COR-L47 (cell line): Measurements from ENCODE around the gene SQSTM1.
A peak's percentile ranks its signal among the peaks of the same experiment; 100 is the strongest.
"Not testable (repeated sequence)": the region's sequence is repeated elsewhere in the genome, so short reads cannot be mapped to it uniquely, and the experiment has no call there.

Source experiments
- DNase-seq: peaks from one replicate; lab custom pipeline; 2025; lab: John Stamatoyannopoulos, UW

The SQSTM1 gene

DNA sequence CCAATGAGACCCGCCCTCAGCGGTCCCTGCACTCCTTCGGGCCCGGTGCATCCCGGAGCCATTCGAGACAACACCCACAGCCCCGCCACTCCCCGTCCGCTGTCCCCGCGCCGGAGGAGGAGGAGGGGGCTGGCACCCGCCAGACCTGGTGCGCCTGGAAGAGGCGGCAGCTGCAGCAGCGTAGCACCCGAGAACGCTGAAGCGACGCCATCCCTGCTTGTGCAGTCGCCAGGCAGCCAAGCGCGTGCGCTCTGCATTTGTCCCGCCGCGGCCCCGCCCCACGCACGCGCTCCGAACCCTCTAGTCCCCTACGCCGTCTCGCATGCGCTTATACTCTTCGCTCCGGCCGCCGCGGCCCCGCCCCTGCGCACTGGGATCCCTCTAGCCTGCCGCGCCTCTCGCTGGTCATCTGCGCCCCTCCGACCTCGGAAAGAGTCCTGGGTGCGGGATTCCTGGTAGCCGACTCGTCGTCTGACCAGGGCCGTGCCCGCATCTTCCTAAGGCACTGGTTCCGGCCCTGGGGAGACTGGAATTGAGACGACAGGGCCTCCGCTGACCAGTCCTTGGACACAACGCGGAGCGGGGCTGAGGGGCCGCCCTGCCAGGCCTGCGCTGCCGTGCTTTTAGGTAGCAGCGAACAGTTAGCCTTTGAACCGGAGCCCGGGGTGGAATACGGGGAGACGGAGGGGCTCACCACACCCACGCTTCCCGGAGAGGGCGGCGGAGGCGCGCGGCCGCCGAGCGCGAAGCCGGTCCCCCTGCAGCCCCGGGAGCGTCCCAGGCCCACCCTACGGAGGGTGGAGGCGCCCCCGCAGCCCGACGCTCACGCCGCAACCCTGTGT, 38.1 kb downstream of the SQSTM1 start, which contains the start of gene MRNIP:
TSS of gene MRNIP (minus strand) at position 232 of the 842 bp plus-strand sequence. CDS start at position 211, 21 bp downstream.
- peak; percentile 94 for DNase-seq

DNA sequence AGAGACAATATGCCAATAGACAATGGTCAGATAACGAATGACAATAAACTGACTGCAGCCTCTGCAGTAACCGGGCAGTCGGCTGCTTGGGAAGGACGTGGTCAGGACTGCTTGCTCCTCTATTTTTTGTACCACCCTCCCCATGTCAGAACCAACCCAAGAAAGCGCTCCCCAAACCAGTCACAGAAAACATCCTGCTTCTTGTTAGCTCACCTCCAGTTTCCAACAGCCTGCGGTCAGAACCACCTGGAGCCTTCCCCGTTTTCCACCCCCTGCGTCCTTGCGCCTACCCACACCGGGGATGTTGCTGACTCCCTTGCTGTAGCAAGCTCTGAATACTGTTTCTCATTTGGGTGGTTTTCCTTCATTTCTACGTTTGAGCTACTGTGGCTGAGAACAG, 39.6 kb downstream of the SQSTM1 start:
- no peak for DNase-seq

DNA sequence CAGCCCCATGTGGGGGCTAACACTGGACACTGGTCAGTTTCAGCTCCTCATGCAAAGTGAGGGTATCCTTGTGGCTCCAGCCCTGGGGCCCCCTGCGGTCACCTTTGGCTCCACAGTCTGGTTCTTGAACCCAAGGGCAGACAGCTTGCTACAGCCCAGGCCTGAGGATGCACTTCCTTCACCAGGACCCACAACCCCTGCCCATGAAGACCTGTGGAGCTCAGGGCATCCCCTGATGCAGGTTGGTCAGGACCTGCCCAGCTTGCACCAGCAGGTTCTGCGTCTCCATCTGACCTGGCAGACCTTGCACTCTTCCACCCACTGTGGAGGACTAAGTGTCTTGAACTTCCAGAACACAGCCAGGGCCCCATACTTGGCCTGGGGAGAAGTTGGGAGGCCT, 41.6 kb downstream of the SQSTM1 start:
- no peak for DNase-seq

DNA sequence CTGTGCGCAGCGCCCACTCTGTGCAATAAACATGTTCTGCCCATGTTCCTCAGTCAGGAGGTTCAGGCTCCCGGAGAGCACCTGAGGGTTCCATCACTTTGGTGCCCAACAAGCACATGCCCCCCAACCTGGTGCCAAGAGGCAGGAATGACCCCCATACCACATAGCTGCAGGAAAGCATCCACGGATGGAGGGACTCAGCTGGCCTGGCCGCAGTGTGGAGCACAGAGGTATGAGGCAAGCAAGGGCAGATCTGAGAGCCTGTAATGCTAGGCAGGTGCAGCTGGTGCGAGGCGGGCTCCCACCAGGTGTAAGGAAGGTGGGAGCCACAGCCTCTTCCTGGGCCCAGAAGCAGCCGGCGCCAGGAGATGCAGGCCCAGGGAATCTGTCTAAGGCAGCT, 42.2 kb downstream of the SQSTM1 start:
- no peak for DNase-seq

DNA sequence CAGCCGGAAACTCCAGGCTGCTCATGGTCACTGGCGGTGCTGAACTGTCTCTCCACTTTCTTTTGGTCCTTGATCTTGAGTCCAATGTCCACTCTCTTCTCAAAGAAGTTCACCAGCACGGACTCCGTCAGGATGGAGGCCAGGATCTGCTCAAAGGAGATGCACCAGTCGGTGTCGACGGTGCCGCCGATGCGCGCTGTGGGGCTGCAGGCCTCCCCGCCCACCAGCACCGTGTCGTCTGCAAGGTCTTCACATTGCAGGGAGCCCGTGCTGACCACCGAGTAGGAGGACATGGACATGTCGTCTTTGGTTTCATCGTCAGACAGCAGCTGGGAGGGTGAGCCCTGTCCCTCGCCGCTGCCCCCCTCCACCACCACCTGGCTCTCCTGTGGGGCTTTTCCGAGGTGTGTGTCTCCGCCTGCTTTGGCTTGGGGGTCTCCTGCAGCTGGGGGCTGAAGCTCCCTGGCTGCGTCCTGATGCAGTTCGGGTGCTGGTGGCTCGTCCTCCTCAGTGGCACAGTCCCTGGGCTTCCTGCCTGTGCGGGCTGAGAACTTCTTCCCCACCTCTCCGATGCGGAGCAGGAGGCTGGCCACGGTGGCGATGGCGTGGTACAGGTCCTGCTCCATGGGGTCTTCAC, 42.9 kb downstream of the SQSTM1 start:
- no peak for DNase-seq

DNA sequence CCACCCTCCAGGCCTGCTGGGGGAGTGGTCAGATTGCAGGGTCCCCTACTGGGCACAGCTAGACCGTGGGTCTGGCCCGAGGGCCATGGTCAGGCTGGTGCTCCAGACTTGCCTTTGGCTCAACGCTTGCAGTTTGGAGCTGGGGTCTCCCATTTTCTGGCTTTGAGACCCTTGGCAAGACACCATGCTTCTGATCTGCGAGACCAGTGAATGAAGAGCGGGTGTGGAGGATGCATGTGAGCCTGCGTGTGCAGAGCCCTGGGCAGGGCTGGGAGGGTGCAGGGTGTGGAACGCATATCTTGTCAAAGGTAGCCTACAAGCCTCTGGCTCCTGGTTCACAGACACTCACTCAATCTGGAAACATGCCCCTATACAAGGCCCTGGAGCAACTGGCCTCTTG, 44.0 kb downstream of the SQSTM1 start:
- DNase-seq, result no peak

DNA sequence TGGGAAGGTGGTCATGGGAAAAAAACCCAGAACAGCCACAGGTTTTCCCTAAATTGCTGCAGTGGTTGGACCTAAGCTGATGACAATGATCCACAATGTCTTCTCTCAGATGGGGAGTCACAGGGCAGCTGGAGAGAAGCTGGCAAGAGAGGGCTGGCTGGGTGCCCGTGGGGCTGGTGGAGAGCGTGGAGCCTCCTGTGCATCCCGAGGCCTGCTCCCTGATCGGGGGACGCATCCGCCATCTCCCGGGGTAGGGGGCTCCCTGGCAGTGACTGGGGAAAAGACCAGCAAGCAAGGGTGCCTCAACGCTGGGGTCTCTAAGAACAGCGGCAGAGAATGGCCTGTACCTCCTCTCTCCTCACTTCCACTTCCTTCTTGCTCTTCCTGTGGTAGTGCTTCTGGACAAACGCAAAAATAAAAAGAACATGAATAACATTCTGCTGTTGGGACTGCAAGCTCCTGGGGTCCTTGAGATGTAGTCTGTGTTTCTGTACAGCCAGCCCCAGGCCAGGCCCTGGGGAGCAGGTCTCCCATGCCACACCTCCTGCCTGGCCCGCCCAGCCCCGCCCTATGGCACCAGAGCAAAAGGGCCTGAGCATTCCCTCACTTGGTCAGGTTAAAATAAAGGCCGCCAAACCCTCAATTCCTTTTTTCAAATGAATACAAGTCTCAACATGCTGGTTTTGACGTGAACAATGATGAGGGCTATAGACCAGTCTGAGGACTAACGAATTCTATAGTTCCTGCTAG, 45.0 kb downstream of the SQSTM1 start:
- no peak for DNase-seq

DNA sequence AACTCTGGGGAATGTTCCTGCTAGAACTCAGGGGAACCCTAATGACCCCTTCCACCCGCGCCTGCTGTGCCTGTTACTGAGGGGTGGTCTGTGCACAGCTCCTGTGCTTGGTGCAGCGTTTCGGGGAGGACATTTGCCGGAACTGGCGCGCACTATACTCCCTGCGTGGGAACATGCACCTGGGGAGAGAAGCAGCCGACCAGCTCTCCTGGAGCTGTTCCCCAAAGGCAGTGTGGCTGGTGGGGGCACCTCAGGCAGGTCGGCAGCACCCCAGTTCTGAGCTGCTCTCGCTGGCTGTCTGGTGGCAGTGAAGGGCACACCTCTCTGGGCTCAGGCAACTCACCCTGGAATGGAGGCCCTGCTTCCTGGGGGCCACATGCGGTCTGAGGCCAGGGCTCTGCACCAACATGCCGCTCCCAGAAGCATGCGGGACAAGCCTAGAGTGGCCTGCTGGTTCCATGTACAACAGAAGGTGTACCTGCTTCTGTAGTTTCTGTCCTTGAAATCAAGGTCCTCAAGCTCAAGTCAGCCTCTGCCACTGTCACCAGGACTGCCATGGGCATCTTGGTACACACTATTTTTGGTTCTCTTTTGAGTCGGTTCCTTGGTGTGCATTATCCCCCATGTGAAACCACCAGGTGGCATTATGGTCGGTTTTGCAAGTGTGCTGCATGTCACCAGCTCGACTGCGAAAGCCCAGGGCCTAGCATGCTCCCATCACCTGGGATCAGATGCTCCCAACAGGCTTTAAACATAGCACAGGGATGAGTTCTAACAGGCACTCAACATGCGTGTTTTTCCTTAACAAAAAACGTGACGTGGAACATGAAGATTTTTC, 45.8 kb downstream of the SQSTM1 start:
- peak; percentile 9 for DNase-seq

DNA sequence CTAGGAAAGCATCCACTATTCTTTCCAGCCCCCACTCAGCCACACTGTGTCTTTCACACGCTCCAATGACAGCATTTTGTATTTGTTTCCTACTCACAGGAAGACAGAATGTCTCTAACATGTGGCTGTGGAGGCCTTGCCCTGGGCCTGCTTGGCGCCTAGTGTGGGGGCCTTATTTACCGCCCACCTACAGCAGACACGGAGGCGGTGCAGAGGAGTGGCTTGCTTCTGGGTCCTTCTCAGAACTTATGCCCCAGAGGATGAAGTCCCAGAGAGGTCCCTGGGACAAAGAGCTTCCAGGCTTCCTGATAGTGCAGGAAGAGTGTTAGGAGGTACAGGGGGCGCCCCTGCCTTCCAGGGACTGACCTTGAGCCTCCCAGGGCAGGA, 46.4 kb downstream of the SQSTM1 start:
- no peak for DNase-seq

DNA sequence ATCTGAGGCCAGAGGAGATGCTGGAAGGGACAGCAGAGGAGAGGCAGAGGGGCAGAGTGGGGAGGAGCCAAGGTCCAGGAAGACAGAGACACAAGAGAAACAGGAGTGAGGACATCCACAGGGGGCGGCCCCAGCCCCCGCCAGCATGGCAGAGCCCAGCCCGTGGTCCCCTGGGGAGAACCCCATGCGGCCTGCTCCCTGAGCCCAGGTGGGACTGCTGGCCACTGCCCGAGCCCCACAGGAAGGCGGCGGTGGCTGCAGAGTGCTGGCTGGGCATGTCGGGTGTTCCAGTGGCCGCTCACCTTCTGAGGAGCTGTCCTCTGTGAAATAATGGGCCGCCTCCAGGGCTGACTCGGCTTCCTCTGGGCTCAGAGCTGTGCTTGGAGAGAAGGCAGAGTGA, 46.8 kb downstream of the SQSTM1 start:
- peak; percentile 5 for DNase-seq

DNA sequence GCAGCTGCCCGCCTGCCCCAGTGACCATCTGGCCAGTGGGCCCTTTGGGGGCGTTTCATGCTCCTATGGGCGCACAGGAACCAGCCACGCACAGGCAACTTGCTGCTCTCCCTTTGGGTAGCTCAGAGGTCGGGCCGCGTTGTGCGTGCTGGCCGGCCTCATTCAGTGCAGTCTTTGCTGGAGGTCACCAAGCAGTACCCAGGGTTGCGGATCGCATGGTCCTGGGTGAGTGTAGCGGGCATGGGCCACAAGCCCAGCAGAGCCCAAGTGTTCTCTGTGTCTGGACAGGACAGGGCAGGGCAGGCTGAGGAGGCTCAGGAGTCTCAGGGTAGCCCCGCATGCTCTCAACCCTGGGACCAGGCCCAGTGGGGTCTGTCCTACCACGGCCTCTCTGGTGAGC, 47.8 kb downstream of the SQSTM1 start:
- DNase-seq, result no peak

DNA sequence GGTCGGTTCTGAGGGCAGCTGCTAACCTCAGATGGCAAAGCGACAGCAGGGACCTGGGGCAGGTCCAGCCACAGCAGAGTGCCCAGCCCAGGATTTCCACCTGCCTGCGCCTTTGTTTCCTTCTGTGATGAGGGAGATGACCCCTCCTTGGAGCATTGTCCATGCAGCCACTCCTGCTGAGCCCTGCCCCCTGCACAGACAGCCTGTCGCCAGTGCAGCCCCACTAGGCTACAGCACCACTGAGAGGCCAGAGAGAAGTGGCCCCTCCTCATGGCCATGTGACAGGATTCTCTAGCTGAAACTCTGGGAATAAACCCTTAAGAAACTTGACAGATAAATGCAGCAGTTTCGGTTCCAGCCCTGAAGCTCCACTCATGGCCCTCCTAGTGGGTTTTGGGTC, 48.4 kb downstream of the SQSTM1 start:
- DNase-seq, result peak; percentile 85

DNA sequence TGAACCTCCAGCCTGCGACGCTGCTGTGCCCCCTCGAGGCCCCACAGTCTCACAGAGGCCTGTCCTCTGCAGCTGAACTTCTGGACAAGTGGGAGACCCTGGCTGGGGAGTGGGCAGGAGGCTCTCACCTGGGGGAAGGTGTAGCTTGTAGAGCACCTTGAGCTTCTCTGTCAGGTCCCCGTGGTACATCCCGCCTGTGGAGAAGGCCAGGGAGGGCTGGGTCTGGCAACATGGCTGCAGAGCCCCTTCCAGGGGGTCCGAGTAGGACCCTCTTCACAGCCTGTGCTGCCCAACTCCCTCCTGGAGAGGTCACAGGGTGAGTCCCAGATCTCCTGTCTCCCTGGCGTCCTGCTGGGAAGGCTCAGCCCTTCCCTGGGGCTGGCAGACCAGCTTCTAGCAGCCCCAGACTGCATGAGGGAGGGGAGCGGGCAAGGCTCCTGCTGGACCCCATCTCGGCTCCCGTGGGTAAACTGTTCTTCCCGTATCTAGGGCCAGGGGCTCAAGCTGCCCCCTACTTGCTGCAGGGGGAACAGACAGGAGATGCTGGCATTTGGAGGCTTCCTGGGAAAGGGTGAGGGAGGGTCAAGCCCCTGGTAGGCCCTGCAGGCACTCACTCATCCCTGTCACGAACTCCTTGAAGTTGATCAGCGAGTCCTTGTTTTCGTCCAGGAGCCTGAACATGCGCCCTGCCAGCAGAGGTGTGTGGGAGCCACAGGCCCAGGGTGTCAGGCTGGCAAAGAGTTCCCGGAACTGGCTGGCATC, 49.1 kb downstream of the SQSTM1 start:
- no peak for DNase-seq

DNA sequence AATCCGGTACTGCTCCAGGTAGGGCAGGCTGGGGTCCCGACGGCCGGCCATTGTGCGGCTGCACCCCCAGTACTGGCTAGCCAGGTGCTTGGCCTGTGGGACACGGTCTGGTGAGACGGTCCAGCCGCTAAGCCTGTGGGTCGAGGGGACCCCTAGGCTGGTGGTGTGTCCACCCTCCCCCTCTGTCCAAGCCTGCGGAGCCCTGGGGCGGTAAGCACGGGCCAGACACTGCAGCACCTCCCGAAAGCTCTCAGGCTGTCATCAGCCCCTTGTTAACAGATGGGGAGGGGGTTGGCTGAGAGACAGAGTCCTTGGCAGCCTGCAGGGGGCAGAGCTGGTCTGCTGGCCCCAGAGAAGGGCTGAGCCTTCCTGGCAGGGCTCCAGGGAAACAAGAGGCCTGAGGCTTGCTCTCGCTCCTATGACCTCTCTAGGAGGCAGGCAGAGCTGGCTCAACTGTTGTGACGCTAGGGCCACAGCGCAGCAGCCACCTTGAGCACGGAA, 49.7 kb downstream of the SQSTM1 start:
- peak; percentile 4 for DNase-seq

DNA sequence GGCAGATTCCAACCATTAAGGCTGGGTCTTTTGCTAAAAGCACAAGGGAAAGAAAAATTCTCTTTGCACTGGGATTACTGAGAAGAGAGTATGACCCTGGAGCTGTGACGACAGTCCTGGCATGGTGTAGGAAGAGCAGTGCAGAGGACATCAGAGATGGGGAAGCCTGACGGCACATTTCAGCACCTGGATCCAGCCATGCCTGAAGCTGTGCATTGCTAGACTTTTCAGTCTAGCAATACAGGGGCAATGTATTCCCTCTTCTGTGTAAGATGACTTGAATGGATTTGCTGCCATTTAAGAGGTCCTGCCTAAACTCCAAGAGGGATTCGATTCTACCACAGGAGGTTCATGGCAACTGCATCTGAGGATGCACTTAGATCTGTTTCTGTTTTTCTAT, 50.2 kb downstream of the SQSTM1 start:
- no peak for DNase-seq

DNA sequence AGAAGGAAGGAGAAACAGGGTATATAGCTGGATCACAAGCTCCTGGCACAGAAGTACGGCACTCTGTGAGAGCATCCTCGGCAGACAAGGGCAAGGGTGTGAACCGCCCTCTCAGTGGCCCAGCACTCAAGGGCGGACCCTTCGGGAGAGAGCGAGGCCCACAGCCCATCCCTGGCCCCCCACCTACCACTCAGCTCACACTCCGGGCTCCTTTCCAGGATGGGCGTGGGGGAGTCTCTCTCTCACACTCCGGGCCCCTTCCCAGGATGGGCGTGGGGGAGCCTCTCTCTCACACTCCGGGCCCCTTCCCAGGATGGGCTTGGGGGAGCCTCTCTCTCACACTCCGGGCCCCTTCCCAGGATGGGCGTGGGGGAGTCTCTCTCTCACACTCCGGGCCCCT, 50.8 kb downstream of the SQSTM1 start:
- not testable (repeated sequence) for DNase-seq

DNA sequence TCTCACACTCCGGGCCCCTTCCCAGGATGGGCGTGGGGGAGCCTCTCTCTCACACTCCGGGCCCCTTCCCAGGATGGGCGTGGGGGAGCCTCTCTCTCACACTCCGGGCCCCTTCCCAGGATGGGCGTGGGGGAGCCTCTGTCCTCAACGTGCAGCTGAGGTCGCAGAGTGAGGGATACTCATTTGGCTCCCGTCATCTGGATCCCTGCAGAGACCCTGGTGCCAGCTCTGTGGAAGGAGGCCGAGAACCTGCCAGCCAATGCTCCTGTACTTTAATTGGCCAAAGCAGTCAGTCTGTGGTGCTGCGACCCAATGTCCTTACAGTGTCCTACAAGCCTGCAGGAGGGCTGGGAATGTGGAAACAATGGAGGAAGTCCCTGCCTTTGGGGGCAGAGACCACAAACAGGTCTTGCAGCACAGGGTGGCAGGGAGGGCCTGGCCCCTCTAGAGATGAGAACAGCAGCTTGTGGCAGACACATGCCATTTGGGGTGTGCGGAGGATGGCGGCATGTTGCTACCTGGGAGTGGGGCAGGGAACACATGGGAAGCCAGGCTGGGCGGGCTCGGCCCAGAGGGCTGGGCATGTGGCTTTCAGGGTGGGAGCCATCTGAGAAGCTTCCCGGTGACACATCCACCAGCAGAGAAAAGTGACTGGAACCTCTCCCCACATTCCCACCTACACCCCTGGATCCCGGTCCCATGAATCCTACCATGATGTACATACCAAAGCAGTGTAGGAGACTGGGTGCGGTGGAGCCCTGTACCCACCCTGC, 51.5 kb downstream of the SQSTM1 start:
- no peak for DNase-seq

DNA sequence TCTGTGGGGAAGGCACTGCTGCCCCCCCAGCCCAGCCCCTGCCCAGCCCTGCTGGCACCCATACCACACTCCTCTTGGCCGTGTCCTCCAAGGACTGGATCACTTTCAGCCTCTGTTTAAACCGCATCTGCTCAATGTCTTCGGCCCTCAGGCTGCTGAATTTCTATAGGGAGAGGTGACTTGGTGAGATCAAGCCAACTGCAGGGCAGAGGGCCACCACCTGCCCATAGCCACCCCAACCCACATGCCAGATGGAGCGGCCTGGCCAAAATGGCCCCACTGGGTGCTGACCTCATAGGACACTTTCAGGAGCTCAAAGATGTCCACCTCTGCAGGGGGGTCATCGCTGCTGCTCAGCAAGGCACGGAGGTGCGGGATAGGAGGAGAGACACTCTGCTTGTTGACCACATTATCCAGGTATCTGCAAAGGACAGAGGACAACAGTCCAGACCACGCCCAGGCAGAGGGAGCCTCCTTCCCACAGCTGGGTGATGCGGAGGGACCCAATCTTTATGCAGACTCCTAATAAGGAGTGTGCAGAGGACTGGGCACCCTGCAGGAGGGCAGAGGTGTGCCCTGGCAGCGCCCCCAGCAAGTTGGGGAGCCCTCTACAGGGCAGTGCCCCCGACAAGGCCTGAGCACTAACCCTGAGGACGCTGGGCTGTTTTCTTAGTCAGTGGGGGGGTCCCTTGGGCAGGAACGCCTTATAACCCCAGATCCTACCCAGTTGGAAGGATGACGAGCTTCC, 52.3 kb downstream of the SQSTM1 start:
- no peak for DNase-seq

DNA sequence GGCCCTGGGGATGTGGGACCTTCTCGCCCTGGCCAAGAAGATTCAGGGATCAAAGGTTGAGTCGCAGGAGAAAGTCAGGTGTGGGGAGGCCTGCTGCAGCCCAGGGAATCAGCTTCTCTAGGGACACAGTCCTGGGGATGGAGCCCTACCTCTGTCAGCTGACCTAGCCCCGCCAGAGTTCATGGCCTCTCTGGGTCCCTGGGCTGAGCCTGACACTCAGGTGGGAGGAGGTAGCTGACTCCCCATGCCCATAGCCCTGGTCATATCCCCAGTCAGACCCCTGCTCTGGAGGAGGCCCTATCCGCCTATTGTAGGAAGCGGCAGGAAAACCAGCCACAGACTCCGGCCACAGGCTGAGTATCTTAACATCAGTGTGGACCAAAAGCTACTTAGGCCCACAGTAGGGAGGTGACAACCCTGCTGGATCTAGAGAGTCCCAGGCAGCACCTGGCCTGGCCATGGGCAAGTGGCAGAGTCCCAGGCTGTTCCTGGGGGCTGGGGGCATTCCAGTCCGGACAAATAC, 52.9 kb downstream of the SQSTM1 start:
- DNase-seq, result no peak
